ENCODE measurements around the gene TTL.
"Not testable (repeated sequence)": the region's sequence is repeated elsewhere in the genome, so short reads cannot be mapped to it uniquely, and the experiment has no call there.

- not testable (repeated sequence) for TF ChIP-seq CTCF (IDR thresholded peaks at IDR 0.05; ENCODE audit: borderline replicate concordance, extremely low read depth, low read length, poor library complexity, severe bottlenecking); EZH2 (IDR thresholded peaks at IDR 0.05; ENCODE audit: borderline replicate concordance, low read depth, low read length, severe bottlenecking)
Measured at GRCh38 chr2:112432390-112432734, 49.6 kb upstream of the TTL start.
